ENCODE results near the gene TNN. TPM values are rescaled to one million over a fixed set of nuclear protein-coding genes. Genes with fewer than 3 reads are reported as not detected.
"Not testable (repeated sequence)": the region's sequence is repeated elsewhere in the genome, so short reads cannot be mapped to it uniquely, and the experiment has no call there.

Gene TNN
- total and polyA plus RNA-seq, 7 donors, result 0.01 TPM; not detected in 5

DNA sequence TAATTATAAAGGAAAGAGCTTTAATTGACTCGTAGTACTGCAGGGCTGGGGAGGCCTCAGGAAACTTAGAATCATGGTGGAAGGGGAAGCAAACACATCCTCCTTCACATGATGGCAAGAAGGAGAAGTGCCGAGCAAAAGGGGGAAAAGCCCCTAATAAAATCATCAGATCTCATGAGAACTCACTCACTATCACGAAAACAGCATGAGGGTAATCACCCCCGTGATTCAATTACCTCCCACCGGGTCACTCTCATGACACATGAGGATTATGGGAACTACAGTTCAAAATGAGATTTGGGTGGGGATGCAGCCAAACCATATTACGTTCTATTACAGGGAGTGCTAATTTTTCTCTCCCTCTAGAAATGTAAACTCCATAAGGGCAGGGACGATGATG, 30.2 kb upstream of the TNN start:
- WGBS, 3 donors, result 52 to 66% (median 55%) methylated on average over 7 of the region's 7 CpGs
- Histone ChIP-seq H3K4me1 (no peaks in the 10 kb centered on the region), H3K4me3 (no peak overlapping the region), H3K9me3 (no peaks in the 10 kb centered on the region), H3K36me3 (ENCODE audit: insufficient read depth in 1 of 2, low read depth in 1 of 2) (no peaks in the 10 kb centered on the region), H3K27ac (no peak overlapping the region), H3K27me3 (ENCODE audit: insufficient read depth in 3 of 3, low read length in 2 of 3) (no peaks in the 10 kb centered on the region)
- TF ChIP-seq, protein P1, sequence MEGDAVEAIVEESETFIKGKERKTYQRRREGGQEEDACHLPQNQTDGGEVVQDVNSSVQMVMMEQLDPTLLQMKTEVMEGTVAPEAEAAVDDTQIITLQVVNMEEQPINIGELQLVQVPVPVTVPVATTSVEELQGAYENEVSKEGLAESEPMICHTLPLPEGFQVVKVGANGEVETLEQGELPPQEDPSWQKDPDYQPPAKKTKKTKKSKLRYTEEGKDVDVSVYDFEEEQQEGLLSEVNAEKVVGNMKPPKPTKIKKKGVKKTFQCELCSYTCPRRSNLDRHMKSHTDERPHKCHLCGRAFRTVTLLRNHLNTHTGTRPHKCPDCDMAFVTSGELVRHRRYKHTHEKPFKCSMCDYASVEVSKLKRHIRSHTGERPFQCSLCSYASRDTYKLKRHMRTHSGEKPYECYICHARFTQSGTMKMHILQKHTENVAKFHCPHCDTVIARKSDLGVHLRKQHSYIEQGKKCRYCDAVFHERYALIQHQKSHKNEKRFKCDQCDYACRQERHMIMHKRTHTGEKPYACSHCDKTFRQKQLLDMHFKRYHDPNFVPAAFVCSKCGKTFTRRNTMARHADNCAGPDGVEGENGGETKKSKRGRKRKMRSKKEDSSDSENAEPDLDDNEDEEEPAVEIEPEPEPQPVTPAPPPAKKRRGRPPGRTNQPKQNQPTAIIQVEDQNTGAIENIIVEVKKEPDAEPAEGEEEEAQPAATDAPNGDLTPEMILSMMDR (IDR thresholded peaks at IDR 0.05), result no peak
- DNase-seq (no peak), ATAC-seq (no peak)
- intact Hi-C loops (cut with DNase I), result loop anchor here in 1 of 2 donors (10.0 kb wide), 1 partner anchor 287 kb away; no protein-coding TSS in a partner anchor

GRCh38 chr1:175040324-175040879, 27.2 kb upstream of the TNN start:
- intact Hi-C loops (cut with DNase I), result no loop called here
- H3K27ac ChIP-seq, result no peak overlapping the region

DNA sequence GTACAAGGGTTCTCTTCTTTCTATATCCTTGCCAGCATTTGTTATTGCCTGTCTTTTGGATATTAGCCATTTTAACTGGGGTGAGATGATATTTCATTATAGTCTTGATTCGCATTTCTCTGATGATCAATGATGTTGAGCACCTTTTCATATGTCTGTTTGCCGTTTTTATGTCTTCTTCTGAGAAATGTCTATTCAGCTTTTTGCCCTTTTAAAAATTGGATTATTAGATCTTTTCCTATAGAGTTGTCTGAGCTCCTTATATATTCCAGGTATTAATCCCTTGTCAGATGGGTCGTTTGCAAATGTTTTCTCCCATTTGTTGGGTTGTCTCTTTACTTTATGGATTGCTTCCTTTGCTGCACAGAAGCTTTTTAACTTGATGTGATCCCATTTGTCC, 25.0 kb upstream of the TNN start:
- intact Hi-C loops (cut with DNase I), result no loop called here
- no peaks in the 10 kb centered on the region for H3K9me3 ChIP-seq
- peaks cover 0 to 4% (median 3%) of the 10 kb centered on the region in 3 donors for H3K27me3 ChIP-seq (ENCODE audit: insufficient read depth in 3 of 3, low read length in 2 of 3)
- ATAC-seq, result no peak
- no peak for DNase-seq
- no peaks in the 10 kb centered on the region for H3K36me3 ChIP-seq (ENCODE audit: insufficient read depth in 1 of 2, low read depth in 1 of 2)
- H3K4me1 ChIP-seq, result no peaks in the 10 kb centered on the region
- no peak overlapping the region for H3K27ac ChIP-seq
- WGBS, 3 donors, result 66 to 76% (median 70%) methylated on average over 3 of the region's 3 CpGs
- TF ChIP-seq, protein P1 (IDR thresholded peaks at IDR 0.05), result no peak
- no peak overlapping the region for H3K4me3 ChIP-seq

More at GRCh38 chr1:175040324-175040879, 27.2 kb upstream of the TNN start:
- TF ChIP-seq, protein P1 (IDR thresholded peaks at IDR 0.05), result no peak
- H3K9me3 ChIP-seq, result no peaks in the 10 kb centered on the region
- no peaks in the 10 kb centered on the region for H3K36me3 ChIP-seq (ENCODE audit: insufficient read depth in 1 of 2, low read depth in 1 of 2)
- ATAC-seq, result no peak
- peaks cover 0 to 4% (median 3%) of the 10 kb centered on the region in 3 donors for H3K27me3 ChIP-seq (ENCODE audit: insufficient read depth in 3 of 3, low read length in 2 of 3)
- 49 to 64% (median 59%) methylated on average over 4 of the region's 4 CpGs for WGBS, 3 donors
- H3K4me1 ChIP-seq, result no peaks in the 10 kb centered on the region
- DNase-seq, result no peak
- H3K4me3 ChIP-seq, result no peak overlapping the region

DNA sequence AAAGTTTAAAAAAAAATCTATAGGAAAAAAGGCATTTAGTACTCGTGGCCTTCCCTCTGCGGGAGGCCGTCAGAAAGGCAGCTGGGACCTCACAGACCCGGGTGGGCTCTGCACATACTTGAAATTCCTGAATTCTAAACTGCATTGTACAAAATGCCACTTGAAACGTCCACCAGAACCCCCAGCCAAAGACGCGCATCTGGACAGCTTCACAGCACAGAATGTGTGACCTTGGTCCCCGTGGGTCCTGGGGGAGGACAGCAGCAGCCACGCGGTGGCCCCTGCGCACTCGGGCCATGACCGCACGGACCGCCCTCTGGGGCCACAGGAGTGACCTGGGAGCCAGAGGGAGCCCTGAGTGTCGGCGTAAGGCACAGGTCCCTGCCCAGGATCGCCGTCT, 23.8 kb upstream of the TNN start:
- intact Hi-C loops (cut with DNase I), result no loop called here
- TF ChIP-seq, protein P1 (IDR thresholded peaks at IDR 0.05), result no peak
- Histone ChIP-seq H3K27ac (no peak overlapping the region), H3K4me3 (no peak overlapping the region), H3K9me3 (no peaks in the 10 kb centered on the region), H3K4me1 (no peaks in the 10 kb centered on the region), H3K36me3 (ENCODE audit: insufficient read depth in 1 of 2, low read depth in 1 of 2) (no peaks in the 10 kb centered on the region), H3K27me3 (ENCODE audit: insufficient read depth in 3 of 3, low read length in 2 of 3) (peaks cover 0 to 4% (median 3%) of the 10 kb centered on the region in 3 donors)
- 25 to 43% (median 32%) methylated on average over 19 of the region's 19 CpGs for WGBS, 3 donors
- no peak for ATAC-seq
- no peak for DNase-seq

DNA sequence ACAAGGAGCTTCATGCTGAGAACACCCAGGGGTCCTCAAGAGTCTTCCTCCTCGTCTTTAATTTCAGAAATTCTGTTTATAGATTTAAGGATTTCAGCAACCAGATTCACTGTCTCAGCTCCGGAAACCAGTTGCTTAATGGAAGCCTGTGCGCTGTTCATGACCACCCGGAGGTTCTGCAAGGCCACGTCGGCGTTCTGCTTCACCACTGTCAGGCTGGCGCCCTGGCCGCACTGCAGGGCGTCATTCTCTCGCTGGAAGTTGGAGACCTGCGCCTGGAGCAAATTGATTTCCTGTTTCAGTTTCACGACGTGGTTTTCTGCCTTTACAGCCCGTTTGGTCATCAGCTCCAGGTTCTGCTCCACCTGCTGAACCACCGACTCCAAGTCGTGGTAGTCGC, 23.0 kb upstream of the TNN start:
- ATAC-seq; H3K9me3 ChIP-seq; DNase-seq; H3K36me3 ChIP-seq (ENCODE audit: insufficient read depth in 1 of 2, low read depth in 1 of 2); H3K27ac ChIP-seq; intact Hi-C loops (cut with DNase I); H3K27me3 ChIP-seq (ENCODE audit: insufficient read depth in 3 of 3, low read length in 2 of 3); H3K4me1 ChIP-seq; H3K4me3 ChIP-seq: not testable (repeated sequence)
- WGBS, 3 donors, result 83 to 87% (median 85%) methylated on average over 18 of the region's 18 CpGs

All from psoas muscle (tissue), 8 donors.